Memory B cell (primary cell): Measurements from ENCODE around the gene COL4A2.
A peak's percentile ranks its signal among the peaks of the same experiment; 100 is the strongest.

ENCODE experiments used
- ATAC-seq: fragments of 150-1000 bp; cut with Tn5 transposase; 2 replicates; pipeline ENCODE4 v1.10.0; 2021; ENCODE audit warnings: low read depth, mild to moderate bottlenecking, moderate library complexity
- DNase-seq, 2 donors: peaks; one replicate each; pipeline ENCODE4 v3.0.0; 2022; ENCODE audit warnings: low spot score in 2 of 2
- H3K27ac Mint-ChIP-seq: one replicate; pipeline ENCODE4 v1.8.0; 2022; ENCODE audit warnings: mild to moderate bottlenecking, moderate library complexity, mixed read lengths
- H3K27me3 Mint-ChIP-seq: one replicate; pipeline ENCODE4 v1.8.0; 2022; ENCODE audit warnings: mixed read lengths
- H3K36me3 Mint-ChIP-seq: one replicate; pipeline ENCODE4 v1.8.0; 2022; ENCODE audit warnings: mild to moderate bottlenecking, mixed read lengths
- H3K4me1 Mint-ChIP-seq: one replicate; pipeline ENCODE4 v1.8.0; 2022; ENCODE audit warnings: mixed read lengths
- H3K4me3 Mint-ChIP-seq: one replicate; pipeline ENCODE4 v1.8.0; 2022; ENCODE audit warnings: mild to moderate bottlenecking, moderate library complexity, mixed read lengths
- H3K9me3 Mint-ChIP-seq: one replicate; pipeline ENCODE4 v1.8.0; 2022; ENCODE audit warnings: mixed read lengths

The COL4A2 gene

DNA sequence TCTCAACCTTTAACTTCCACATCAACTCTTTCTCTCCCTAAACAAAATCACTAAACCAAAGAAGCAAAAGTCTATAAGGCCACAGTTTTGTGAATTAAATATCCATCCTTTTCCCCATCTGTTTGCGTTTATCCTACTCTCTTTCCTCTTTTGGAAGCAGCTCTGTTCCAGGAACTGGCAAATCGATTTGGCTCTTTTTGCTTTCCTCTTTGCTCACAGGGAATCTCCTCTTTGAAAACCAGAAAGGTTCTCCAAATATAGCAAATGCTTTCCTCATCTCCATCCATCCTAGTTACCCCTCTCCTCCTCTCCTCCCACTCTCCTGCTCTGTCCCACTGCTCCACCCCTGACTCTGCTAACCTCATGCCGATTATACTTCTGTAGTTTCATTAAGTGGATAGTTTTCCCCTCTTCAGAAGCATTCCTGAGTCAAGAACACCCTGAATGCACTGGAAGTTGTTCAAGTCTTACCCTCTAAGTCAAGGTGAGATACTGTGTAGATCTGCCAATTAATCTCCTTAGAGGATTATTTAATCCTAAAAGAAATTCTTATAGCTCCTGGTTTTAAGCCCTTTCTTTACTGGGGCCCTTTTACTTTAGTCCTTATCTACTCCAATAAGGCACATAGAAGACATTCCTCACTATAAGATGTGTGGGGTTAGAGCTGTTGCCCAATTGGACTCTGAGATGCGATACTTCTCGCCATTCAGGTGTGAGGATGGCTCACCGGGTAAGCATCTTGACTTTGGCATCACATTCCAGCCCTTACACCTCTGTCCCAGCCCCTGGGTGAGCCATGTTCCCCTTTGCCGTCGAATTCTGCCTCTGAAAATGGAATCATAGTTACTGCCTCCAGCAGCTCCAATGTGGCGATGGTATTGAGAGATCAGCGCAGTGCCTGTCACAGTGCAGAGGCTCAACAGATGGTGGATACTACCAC lies 67.6 kb downstream of the COL4A2 start:
- DNase-seq (no peak), ATAC-seq (no peak)
- Mint-ChIP-seq H3K27ac (no peak overlapping the region), H3K4me1 (no peaks in the 10 kb centered on the region), H3K9me3 (no peaks in the 10 kb centered on the region), H3K4me3 (no peak overlapping the region), H3K27me3 (peaks cover 16% of the 10 kb centered on the region), H3K36me3 (no peaks in the 10 kb centered on the region)

DNA sequence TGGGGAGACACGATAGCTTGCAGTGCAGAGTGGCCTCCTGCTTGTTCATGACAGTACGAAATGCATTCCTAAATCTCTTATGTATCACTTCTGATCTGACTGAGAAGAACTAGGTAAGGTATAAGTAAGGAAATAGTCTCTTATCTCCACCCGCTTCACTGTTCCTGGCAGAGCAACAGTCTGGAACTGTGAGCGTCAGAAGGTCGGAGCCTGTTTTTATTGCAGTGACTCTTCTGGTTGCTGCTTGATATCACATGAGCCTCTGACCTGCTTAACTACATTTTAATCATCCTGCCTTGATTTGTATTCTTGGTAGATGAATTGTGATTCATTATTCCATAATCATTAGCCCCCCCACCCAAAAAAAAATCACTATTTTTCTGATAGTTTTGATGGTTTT lies 69.0 kb downstream of the COL4A2 start:
- DNase-seq (no peak), ATAC-seq (no peak)
- H3K4me1 Mint-ChIP-seq, result no peaks in the 10 kb centered on the region
- H3K36me3 Mint-ChIP-seq, result no peaks in the 10 kb centered on the region
- peaks cover 2% of the 10 kb centered on the region for H3K9me3 Mint-ChIP-seq
- H3K27me3 Mint-ChIP-seq, result peaks cover 15% of the 10 kb centered on the region
- H3K4me3 Mint-ChIP-seq, result no peak overlapping the region
- no peak overlapping the region for H3K27ac Mint-ChIP-seq

DNA sequence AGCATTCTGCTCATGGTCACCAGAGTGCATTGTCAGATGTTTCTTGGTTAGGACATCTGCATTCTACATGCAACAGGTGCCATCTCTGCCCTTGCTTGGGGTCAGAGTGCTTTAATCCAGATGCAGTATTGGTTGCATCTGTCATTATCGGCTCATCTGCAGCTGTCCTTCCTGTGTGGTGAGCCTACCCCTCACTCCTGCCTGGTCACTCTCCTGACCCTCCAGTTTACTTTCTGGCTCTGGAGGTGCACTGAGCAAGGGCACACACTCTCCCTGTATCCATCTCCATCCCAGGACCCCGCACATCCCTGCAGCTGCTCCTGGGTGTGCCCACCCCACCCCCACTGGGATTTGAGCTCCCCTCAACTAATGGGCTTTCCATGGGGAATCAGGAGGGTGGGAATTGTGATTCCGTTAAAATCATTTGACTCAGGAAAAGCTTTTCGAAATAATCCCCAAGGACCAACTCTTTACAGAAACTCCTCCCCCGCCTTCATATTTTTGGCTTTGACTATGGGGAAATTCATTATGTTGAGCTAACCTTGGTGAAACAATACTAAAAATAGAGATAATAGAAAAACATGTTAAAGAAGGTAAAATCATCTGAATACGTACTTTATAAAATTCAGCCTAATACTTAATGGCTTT lies 70.2 kb downstream of the COL4A2 start:
- H3K9me3 Mint-ChIP-seq, result peaks cover 2% of the 10 kb centered on the region
- H3K27ac Mint-ChIP-seq, result no peak overlapping the region
- H3K4me3 Mint-ChIP-seq, result no peak overlapping the region
- ATAC-seq (no peak), DNase-seq (no peak)
- no peaks in the 10 kb centered on the region for H3K4me1 Mint-ChIP-seq
- no peaks in the 10 kb centered on the region for H3K36me3 Mint-ChIP-seq
- peaks cover 16% of the 10 kb centered on the region for H3K27me3 Mint-ChIP-seq

DNA sequence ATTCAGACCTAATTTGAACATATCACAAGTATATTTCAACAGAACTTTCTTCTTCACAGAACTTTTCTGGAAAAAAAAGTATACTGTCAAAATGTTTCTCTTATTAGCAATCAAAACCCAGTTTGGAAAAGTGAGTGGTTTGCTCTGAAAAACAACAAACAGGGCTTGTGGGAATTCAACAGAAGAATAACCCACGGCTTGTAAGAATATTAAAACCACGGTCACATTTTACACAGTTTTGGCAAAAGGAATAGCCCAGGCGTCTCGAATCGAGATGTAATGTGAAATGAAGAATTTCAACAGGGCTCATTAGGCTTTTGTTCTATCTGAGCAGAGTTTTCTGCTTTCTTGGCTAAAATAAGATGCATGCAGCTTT lies 70.7 kb downstream of the COL4A2 start:
- ATAC-seq, result no peak

DNA sequence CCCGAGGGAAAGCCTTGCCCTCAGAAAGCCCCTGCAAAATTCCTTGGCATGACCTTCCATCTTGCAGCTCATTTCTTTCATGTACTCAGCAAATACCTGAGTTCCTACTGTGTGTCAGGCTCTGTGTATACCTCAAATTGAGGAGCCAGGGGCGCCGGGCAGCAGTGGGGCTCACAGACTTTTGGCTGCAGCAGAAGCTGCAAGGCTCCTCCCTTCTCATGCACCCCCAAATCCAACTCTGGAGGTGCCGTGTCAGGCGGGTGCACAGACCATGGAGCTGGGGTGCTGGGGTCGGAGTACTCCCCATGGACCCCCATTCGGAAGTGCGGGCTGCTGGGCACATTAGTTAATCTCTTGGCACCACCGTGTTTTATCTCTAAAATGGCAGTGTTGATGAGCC lies 72.3 kb downstream of the COL4A2 start:
- ATAC-seq (no peak), DNase-seq (no peak)
- Mint-ChIP-seq H3K27me3 (peaks cover 14% of the 10 kb centered on the region), H3K4me1 (no peaks in the 10 kb centered on the region), H3K27ac (no peak overlapping the region), H3K9me3 (peaks cover 2% of the 10 kb centered on the region), H3K4me3 (no peak overlapping the region), H3K36me3 (no peaks in the 10 kb centered on the region)

More for the DNA sequence above, 70.7 kb downstream of the COL4A2 start:
- Mint-ChIP-seq H3K4me3 (no peak overlapping the region), H3K36me3 (no peaks in the 10 kb centered on the region), H3K4me1 (no peaks in the 10 kb centered on the region), H3K27me3 (peaks cover 16% of the 10 kb centered on the region), H3K9me3 (peaks cover 2% of the 10 kb centered on the region), H3K27ac (no peak overlapping the region)
- no peak for DNase-seq

DNA sequence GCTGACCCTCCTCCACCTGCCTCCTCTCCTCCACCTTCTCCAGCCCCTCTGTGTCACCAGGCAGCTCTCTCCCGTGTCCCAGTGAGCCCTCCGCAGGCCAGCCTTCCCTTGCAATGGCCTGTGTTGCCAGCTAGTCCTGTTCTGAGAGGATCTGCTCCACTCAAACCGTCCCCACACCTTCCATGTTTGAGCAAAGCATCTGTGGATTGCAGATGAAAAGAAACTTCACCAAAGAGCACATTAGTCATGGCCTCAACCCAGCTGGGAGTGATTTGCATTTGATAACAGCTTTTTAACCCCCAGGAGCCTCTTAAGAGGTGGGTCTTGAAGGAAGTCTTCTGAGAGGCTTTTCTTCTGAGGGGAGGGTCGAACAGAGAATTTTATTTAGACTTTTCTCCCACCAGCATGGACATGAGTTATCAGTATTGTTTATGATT lies 72.8 kb downstream of the COL4A2 start:
- DNase-seq, result no peak

DNA sequence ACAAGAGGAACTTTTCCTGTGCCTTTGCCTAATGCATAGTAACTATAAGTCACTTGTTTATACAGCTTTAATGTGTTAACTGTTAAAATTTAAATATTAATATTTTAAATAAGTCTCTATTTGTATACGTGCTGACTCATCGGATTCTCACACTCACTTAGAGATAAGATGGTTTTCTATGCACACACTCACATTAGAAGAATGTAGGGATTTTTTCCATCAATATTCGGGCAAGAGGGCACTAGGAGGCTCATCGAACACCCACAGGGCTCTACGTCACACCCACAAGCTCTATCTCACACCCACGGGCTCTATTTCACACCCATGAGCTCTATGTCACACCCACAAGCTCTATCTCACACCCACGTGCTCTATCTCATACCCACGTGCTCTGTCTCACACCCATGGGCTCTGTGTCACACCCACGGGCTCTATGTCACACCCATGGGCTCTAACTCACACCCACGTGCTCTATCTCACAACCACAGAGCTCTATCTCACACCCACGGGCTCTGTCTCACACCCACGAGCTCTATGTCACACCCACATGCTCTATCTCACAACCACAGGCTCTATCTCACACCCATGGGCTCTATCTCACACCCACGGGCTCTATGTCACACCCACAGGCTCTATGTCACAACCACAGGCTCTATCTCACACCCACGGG lies 73.4 kb downstream of the COL4A2 start:
- no peaks in the 10 kb centered on the region for H3K36me3 Mint-ChIP-seq
- H3K9me3 Mint-ChIP-seq, result peaks cover 4% of the 10 kb centered on the region
- no peak overlapping the region for H3K27ac Mint-ChIP-seq
- no peak overlapping the region for H3K4me3 Mint-ChIP-seq
- no peaks in the 10 kb centered on the region for H3K4me1 Mint-ChIP-seq
- peaks cover 8% of the 10 kb centered on the region for H3K27me3 Mint-ChIP-seq
- DNase-seq, result no peak
- ATAC-seq, result no peak

More for the DNA sequence above, 72.8 kb downstream of the COL4A2 start:
- Mint-ChIP-seq H3K9me3 (peaks cover 2% of the 10 kb centered on the region), H3K4me1 (no peaks in the 10 kb centered on the region), H3K27me3 (peaks cover 11% of the 10 kb centered on the region), H3K4me3 (no peak overlapping the region), H3K36me3 (no peaks in the 10 kb centered on the region), H3K27ac (no peak overlapping the region)
- no peak for ATAC-seq

DNA sequence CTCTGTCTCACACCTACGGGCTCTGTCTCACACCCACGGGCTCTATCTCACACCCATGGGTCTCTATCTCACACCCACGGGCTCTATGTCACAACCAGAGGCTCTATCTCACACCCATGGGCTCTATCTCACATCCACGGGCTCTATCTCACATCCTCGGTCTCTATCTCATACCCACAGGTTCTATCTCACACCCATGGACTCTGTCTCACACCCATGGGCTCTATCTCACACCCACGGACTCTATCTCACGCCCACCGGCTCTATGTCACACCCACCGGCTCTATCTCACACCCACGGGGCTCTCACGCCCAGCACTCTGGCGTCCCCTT lies 73.9 kb downstream of the COL4A2 start:
- H3K27ac Mint-ChIP-seq, result no peak overlapping the region
- peaks cover 4% of the 10 kb centered on the region for H3K9me3 Mint-ChIP-seq

DNA sequence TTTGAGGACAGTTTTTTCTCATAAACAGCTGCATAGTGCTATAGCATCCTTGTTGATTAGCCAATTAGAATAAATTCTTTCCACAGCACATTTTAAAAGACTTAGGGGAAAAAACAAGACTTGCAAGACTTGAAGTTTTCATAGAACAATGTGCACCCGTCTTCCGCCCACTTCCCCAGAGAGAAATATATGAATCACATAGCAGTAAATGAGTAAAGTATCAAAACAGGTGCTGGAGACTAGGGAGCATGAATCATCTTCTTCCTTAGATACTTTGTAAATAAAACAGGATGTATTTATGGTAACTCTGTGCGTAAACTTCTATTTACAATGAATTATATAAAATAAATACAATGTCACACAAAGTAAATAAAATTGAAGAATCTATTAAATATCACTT lies 75.1 kb downstream of the COL4A2 start:
- DNase-seq (no peak), ATAC-seq (no peak)

More for the DNA sequence above, 73.9 kb downstream of the COL4A2 start:
- peaks cover 8% of the 10 kb centered on the region for H3K27me3 Mint-ChIP-seq
- H3K36me3 Mint-ChIP-seq, result no peaks in the 10 kb centered on the region
- no peaks in the 10 kb centered on the region for H3K4me1 Mint-ChIP-seq
- ATAC-seq (no peak), DNase-seq (no peak)
- H3K4me3 Mint-ChIP-seq, result no peak overlapping the region

DNA sequence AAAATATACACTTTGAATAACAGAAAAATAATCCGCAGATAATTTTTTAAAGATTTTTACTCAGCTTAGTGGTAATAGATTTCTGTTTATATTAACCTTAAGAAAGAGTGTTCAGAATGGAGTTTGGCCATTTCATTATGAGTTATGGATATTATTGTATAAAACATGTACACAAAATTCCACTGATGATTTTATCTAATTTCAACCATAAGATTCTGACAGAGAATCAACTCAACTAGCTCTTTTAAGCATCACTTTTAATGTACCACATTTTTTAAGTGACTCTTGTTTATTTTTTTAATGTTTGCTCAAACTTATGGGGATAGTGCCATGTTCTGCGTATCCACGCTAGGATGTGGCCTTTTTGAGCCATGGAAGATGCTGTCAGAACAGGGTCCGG lies 75.7 kb downstream of the COL4A2 start:
- DNase-seq (no peak), ATAC-seq (no peak)
- no peaks in the 10 kb centered on the region for H3K4me1 Mint-ChIP-seq
- H3K9me3 Mint-ChIP-seq, result peaks cover 4% of the 10 kb centered on the region
- H3K36me3 Mint-ChIP-seq, result no peaks in the 10 kb centered on the region
- H3K27ac Mint-ChIP-seq, result no peak overlapping the region
- H3K27me3 Mint-ChIP-seq, result peaks cover 8% of the 10 kb centered on the region
- H3K4me3 Mint-ChIP-seq, result no peak overlapping the region

More for the DNA sequence above, 75.1 kb downstream of the COL4A2 start:
- Mint-ChIP-seq H3K27ac (no peak overlapping the region), H3K4me3 (no peak overlapping the region), H3K4me1 (no peaks in the 10 kb centered on the region), H3K9me3 (peaks cover 4% of the 10 kb centered on the region), H3K27me3 (peaks cover 8% of the 10 kb centered on the region), H3K36me3 (no peaks in the 10 kb centered on the region)

DNA sequence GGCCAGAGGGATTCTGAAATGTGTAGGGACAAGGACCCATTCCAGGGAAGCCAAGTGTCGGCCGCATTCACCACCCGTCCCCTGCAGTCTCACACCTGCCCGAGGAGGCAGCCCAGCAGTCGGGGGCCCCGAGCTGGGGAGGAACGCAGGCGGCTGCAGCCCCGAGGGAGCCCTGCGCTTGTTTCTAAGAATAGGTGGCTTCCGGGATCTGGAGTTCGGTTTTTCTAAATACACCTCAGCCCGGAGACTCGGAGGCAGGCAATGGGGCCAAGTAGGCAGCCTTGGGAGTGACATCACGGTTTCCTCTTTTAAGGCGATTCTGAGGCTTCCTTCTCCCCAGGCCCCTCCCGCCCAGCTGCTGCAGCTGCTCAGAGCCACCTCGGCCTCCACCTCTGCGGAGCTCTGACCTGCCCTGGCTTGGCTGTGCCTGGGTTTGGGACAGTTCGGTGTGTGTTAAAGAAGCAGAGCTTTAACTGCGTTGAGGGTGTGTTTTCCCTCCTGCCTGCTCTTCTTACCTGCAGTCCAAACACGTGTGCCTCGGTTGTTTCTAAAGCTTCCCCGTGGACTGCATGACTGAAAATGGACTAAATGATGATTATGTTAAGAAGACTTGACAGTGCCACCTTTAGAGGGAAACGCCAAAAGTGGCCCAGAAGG lies 80.5 kb downstream of the COL4A2 start:
- no peak overlapping the region for H3K4me3 Mint-ChIP-seq
- H3K36me3 Mint-ChIP-seq, result no peaks in the 10 kb centered on the region
- peak; percentile 43 for ATAC-seq
- peaks cover 2% of the 10 kb centered on the region for H3K9me3 Mint-ChIP-seq
- H3K27ac Mint-ChIP-seq, result no peak overlapping the region
- DNase-seq, result no peak
- peaks cover 16% of the 10 kb centered on the region for H3K27me3 Mint-ChIP-seq
- no peaks in the 10 kb centered on the region for H3K4me1 Mint-ChIP-seq

DNA sequence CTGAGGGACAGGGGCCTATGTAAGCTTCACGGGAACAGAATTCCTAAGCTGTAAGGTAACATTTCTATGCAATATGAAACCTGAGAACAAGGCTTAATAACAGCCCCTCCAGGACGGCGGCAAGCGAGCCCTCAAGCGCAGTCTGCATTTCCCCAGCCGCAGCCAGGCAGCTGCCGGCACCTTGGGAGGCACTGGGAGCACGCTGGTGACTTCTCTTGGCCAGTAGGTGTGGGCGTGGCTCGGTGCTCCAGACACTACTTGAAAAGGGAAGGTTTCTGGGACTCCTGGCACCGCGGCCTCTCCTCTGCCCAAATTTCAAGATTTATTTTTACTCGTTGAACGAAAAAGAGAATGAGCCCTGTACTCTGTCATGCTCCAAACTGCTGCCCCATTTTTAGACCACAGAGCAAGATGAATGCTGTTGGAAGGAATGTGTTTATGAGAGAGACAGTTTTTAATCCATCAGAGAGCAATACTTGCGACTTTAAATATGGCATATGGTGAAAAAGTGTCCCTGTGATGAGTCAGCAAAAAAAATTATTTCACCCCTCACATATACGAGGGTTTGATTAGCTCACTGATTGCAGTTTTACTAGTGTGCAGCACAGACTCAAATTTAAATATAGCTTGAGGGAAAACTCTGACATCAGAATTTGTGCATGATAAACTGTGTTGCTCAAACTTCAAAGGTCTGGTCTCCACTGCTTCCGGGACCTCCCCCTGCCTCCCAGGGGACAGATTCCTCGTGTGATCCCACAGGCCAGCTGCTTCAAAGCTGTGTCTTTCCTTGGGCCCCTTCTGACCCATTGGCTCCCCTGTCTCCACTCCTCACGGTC lies 81.2 kb downstream of the COL4A2 start:
- Mint-ChIP-seq H3K4me3 (no peak overlapping the region), H3K27ac (no peak overlapping the region)

DNA sequence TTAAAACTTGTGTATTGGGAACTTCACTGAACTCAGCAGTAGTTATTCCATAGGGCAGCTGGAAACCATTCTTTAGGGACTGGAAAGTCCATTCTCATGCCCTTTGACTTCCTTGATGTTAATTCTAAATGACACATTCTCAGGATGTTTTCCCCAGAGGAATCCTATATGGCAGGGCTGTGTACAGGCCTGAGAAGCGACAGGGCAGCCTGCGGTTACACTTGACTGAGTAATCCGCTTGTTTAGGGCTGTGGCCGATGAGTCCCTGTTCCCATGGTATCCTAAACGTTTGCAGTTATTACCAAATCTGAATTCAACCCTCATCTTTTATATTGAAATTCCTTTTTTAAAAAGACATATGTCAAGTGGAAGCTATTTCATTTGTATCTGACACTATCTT lies 83.5 kb downstream of the COL4A2 start:
- Mint-ChIP-seq H3K27ac (no peak overlapping the region), H3K9me3 (no peaks in the 10 kb centered on the region), H3K4me3 (no peak overlapping the region), H3K4me1 (no peaks in the 10 kb centered on the region), H3K36me3 (no peaks in the 10 kb centered on the region), H3K27me3 (peaks cover 28% of the 10 kb centered on the region)
- DNase-seq, result no peak
- no peak for ATAC-seq

More for the DNA sequence above, 81.2 kb downstream of the COL4A2 start:
- Mint-ChIP-seq H3K36me3 (no peaks in the 10 kb centered on the region), H3K4me1 (no peaks in the 10 kb centered on the region), H3K9me3 (peaks cover 2% of the 10 kb centered on the region), H3K27me3 (peaks cover 16% of the 10 kb centered on the region)
- DNase-seq (no peak), ATAC-seq (no peak)
